OCI-LY3 (cell line): ENCODE data around the gene CDK3.
"Not testable (repeated sequence)": the region's sequence is repeated elsewhere in the genome, so short reads cannot be mapped to it uniquely, and the experiment has no call there.

ENCODE experiments used
- H2AFZ ChIP-seq: fragments of 200-600, 300-600 bp; shearing (Covaris generic); 2 replicates; pipeline ENCODE4 v1.6.0; 2014; ENCODE audit warnings: antibody characterized with exemption, low read depth, low read length
- H3K27ac ChIP-seq: fragments of 200-600, 300-600 bp; sonication (generic); 2 replicates; pipeline ENCODE4 v1.5.1; 2014; ENCODE audit warnings: mild to moderate bottlenecking, low read length, moderate library complexity, mixed read lengths
- H3K27me3 ChIP-seq: fragments of 200-600, 300-600 bp; sonication (generic); 2 replicates; pipeline ENCODE4 v1.6.1; 2014; ENCODE audit warnings: low read depth, low read length, mixed read lengths
- H3K36me3 ChIP-seq: fragments of 200-600, 300-600 bp; sonication (generic); replicated peaks from 2 replicates; pipeline ENCODE3; 2014; ENCODE audit warnings: low read depth, low read length, mixed read lengths
- H3K4me1 ChIP-seq: fragments of 300-600, 200-600 bp; sonication (generic); 2 replicates; pipeline ENCODE4 v1.6.1; 2014; ENCODE audit warnings: low read length, mixed read lengths
- H3K4me2 ChIP-seq: fragments of 200-600, 300-600 bp; sonication (generic); 2 replicates; pipeline ENCODE4 v1.6.1; 2014; ENCODE audit warnings: low read length, mixed read lengths
- H3K4me3 ChIP-seq: fragments of 300-600, 200-600 bp; sonication (generic); 2 replicates; pipeline ENCODE4 v1.5.1; 2014; ENCODE audit warnings: antibody characterized with exemption, mild to moderate bottlenecking, low read length, moderate library complexity
- H3K79me2 ChIP-seq: fragments of 300-600, 200-600 bp; shearing (Covaris generic); 2 replicates; pipeline ENCODE4 v1.6.1; 2014; ENCODE audit warnings: mild to moderate bottlenecking, low read length, mixed read lengths
- H3K9ac ChIP-seq: fragments of 300-600, 200-600 bp; shearing (Covaris generic); 2 replicates; pipeline ENCODE4 v1.6.0; 2014; ENCODE audit warnings: mild to moderate bottlenecking, low read length, moderate library complexity
- H3K9me3 ChIP-seq: fragments of 200-600, 300-600 bp; shearing (Covaris generic); 2 replicates; pipeline ENCODE4 v1.6.1; 2014; ENCODE audit warnings: low read length, mixed read lengths; ENCODE audit not compliant: insufficient read depth
- H4K20me1 ChIP-seq: fragments of 200-600, 300-600 bp; sonication (generic); 2 replicates; pipeline ENCODE4 v1.6.1; 2016; ENCODE audit warnings: low read length, mixed read lengths; ENCODE audit not compliant: insufficient read depth
- EZH2phosphoT487 ChIP-seq: fragments of 200-600 bp; shearing (Covaris generic); IDR thresholded peaks from 2 replicates; pipeline ENCODE4 v1.6.1; 2018; ENCODE audit warnings: antibody characterized with exemption, mixed run types, low read depth
- TF ChIP-seq, protein P1 (sequence below): fragments of 200-600, 300-600 bp; sonication (generic); IDR thresholded peaks from 2 replicates; pipeline ENCODE4 v1.5.1; 2014; ENCODE audit warnings: antibody characterized with exemption, low read length, low read depth

The CDK3 gene

DNA sequence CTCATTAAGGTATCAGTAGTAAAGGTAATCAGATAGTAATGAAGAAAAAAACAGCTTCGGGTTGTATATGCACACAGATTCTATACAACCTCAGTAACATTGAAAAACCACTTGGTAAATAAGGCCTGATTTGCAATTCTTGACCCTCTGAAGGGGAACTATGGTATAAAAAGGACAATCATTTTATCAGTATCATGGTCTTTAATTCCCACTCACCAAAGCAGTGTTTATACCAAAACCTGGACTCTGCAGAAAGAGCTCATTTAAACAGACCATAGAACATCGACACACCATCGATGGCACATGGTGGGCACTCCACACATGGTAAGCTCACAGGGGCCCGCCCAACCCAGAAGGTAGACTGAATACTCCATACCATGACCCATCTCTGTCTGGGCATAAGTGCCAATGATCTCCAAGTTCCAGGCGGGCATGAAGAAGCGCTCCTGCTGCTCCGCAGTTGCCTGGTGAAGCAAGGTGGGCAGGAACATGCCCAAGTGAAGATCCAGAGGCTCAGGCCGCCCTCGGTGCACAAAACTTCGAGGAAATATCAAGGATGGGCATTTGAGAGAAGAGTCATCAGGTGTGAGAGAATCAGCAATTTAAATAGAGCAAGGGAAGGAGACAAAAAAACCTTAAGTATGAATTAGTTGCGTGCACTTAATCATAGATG is 40.7 kb upstream of the CDK3 start:
- Histone ChIP-seq H3K36me3 (peaks cover 4% of the 10 kb centered on the region), H3K4me3 (no peak overlapping the region), H3K4me1 (no peaks in the 10 kb centered on the region), H3K4me2 (no peak overlapping the region), H2AFZ (no peak overlapping the region), H3K79me2 (no peaks in the 10 kb centered on the region), H4K20me1 (no peaks in the 10 kb centered on the region), H3K27ac (no peak overlapping the region), H3K27me3 (no peaks in the 10 kb centered on the region), H3K9me3 (no peaks in the 10 kb centered on the region), H3K9ac (no peak overlapping the region)
- no peak for TF ChIP-seq EZH2phosphoT487
- TF ChIP-seq, protein P1, sequence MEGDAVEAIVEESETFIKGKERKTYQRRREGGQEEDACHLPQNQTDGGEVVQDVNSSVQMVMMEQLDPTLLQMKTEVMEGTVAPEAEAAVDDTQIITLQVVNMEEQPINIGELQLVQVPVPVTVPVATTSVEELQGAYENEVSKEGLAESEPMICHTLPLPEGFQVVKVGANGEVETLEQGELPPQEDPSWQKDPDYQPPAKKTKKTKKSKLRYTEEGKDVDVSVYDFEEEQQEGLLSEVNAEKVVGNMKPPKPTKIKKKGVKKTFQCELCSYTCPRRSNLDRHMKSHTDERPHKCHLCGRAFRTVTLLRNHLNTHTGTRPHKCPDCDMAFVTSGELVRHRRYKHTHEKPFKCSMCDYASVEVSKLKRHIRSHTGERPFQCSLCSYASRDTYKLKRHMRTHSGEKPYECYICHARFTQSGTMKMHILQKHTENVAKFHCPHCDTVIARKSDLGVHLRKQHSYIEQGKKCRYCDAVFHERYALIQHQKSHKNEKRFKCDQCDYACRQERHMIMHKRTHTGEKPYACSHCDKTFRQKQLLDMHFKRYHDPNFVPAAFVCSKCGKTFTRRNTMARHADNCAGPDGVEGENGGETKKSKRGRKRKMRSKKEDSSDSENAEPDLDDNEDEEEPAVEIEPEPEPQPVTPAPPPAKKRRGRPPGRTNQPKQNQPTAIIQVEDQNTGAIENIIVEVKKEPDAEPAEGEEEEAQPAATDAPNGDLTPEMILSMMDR: no peak

DNA sequence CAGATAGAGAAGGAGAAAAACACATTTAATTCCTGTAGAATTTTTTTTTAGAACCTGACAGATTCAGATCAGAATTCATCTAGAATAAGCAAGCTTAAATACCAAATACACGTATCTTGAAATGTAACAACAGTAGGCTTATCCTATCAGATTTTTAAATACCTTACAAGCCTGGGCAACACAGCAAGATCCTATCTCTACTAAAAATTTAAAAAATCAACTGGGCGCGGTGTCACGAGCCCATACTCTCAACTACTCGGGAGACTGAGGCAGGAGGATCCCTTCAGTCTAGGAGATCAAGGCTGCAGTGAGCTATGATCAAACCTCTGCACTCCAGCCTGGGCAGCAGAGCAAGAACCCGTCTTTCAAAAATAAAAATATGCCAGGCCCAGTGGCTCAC is 35.2 kb upstream of the CDK3 start:
- TF ChIP-seq, protein P1: no peak
- TF ChIP-seq EZH2phosphoT487: no peak
- Histone ChIP-seq H3K9me3 (no peaks in the 10 kb centered on the region), H3K79me2 (no peaks in the 10 kb centered on the region), H4K20me1 (no peaks in the 10 kb centered on the region), H3K27ac (no peak overlapping the region), H3K9ac (no peak overlapping the region), H3K36me3 (no peaks in the 10 kb centered on the region), H3K4me2 (no peak overlapping the region), H3K4me3 (no peak overlapping the region), H3K27me3 (no peaks in the 10 kb centered on the region), H2AFZ (no peak overlapping the region), H3K4me1 (no peaks in the 10 kb centered on the region)

DNA sequence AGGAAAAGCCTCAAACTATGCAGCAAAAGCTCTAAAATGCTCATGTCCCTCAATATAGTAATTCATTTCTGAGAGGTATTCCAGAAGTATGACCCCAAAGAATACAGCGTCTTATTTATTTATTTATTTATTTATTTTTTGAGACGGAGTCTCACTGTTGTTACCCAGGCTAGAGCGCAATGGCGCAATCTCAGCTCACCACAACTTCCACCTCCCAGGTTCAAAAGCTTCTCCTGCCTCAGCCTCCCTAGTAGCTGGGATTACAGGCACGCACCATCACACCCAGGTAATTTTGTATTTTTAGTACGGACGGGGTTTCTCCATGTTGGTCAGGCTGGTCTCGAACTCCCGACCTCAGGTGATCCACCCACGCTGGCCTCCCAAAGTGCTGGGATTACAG is 31.6 kb upstream of the CDK3 start:
- not testable (repeated sequence) for H3K27me3 ChIP-seq, H3K27ac ChIP-seq, H3K4me3 ChIP-seq, H2AFZ ChIP-seq, H3K9ac ChIP-seq, H3K4me2 ChIP-seq, H3K79me2 ChIP-seq, H3K36me3 ChIP-seq, H4K20me1 ChIP-seq, H3K4me1 ChIP-seq, H3K9me3 ChIP-seq

DNA sequence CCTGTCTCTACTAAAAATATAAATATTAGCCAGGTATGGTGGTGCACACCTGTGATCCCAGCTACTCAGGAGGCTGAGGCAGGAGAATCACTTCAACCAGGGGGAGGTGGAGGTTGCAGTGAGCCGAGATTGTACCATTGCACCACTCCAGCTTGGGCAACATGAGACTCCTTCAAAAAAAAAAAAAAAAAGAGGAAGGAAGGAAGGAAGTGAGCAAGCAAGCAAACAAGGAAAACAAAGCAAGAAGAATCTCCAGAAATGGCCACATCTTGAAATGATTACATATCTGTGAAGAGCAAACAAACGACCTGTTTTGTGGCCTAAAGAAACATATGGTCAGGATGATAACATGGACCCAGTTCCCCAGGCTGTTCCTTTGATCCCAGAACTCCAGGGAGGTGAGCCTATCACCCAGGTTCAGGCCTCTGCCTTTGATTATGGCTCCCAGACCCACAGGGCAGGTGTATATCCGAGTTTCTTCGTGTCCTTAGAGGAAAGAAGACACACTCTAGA is 30.6 kb upstream of the CDK3 start:
- TF ChIP-seq EZH2phosphoT487: no peak
- no peaks in the 10 kb centered on the region for H3K27me3 ChIP-seq
- H3K4me3 ChIP-seq: no peak overlapping the region
- no peak overlapping the region for H3K9ac ChIP-seq
- H3K27ac ChIP-seq: no peak overlapping the region
- H3K4me2 ChIP-seq: no peak overlapping the region
- H2AFZ ChIP-seq: no peak overlapping the region
- H3K79me2 ChIP-seq: no peaks in the 10 kb centered on the region
- H3K4me1 ChIP-seq: no peaks in the 10 kb centered on the region
- no peaks in the 10 kb centered on the region for H4K20me1 ChIP-seq
- H3K9me3 ChIP-seq: no peaks in the 10 kb centered on the region
- no peaks in the 10 kb centered on the region for H3K36me3 ChIP-seq

DNA sequence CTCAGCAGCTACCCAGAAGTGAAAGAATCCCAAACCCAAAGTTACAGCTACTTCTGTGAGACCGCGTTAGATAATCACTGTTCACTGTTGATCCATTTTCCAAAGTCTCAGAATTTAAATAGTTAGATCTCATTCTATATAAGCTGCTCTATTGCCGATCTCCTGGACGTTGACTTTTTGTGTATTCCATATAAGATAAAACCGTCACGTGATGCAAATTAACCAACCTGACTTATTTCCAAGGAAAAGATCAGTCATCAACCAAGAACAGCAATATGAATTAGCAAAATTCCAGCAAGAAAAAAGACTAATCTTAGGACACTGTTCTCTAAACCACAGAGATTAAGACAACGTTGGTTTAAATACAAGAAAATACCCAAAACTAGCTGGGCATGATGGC is 30.0 kb upstream of the CDK3 start:
- Histone ChIP-seq H3K36me3 (no peaks in the 10 kb centered on the region), H3K4me3 (no peak overlapping the region), H3K79me2 (no peaks in the 10 kb centered on the region), H3K27ac (no peak overlapping the region), H2AFZ (no peak overlapping the region), H3K27me3 (no peaks in the 10 kb centered on the region), H3K9ac (no peak overlapping the region), H3K4me1 (no peaks in the 10 kb centered on the region), H4K20me1 (no peaks in the 10 kb centered on the region), H3K9me3 (no peaks in the 10 kb centered on the region), H3K4me2 (no peak overlapping the region)
- TF ChIP-seq, protein P1: no peak
- no peak for TF ChIP-seq EZH2phosphoT487

DNA sequence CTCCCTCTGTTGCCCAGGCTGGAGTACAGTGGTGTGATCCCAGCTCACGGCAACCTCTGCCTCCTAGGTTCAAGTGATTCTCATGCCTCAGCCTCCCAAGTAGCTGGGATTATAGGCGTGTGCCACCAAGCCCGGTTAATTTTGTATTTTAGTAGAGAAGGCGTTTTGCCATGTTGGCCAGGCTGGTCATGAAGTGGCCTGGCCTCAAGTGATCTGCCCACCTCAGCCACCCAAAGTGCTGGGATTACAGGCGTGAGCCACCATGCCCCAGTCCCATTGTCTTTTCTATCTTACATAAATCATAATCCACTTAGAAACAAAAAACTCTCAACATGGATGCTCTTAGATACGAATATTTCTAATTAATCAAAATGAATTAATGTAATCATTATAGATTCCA is 25.5 kb upstream of the CDK3 start:
- H3K4me3 ChIP-seq, H3K27me3 ChIP-seq, H3K36me3 ChIP-seq, H2AFZ ChIP-seq, H3K27ac ChIP-seq, H3K9ac ChIP-seq, H3K4me2 ChIP-seq, H3K4me1 ChIP-seq, H3K9me3 ChIP-seq, H4K20me1 ChIP-seq, H3K79me2 ChIP-seq: not testable (repeated sequence)
